GM12891 (cell line): ENCODE results near the gene PSMD14.
A peak's percentile ranks its signal among the peaks of the same experiment; 100 is the strongest.

Source experiments
- DNase-seq: peaks from one replicate; pipeline ENCODE4 v3.0.0; 2011; ENCODE audit warnings: low spot score; ENCODE audit not compliant: insufficient read length
- FAIRE-seq: peaks from 2 replicates; lab custom pipeline; 2011; peaks lifted over from hg19 to GRCh38; lab: Jason Lieb, UNC
- PAX5 ChIP-seq: IDR thresholded peaks from 2 replicates; pipeline ENCODE4 v1.6.1; 2011; ENCODE audit warnings: low read length, moderate library complexity, mild to moderate bottlenecking; ENCODE audit not compliant: insufficient read depth, severe bottlenecking
- POLR2A ChIP-seq: IDR thresholded peaks from 2 replicates; pipeline ENCODE4 v1.6.1; 2011; ENCODE audit warnings: low read depth, low read length, control low read depth
- POLR2AphosphoS5 ChIP-seq: IDR thresholded peaks from 2 replicates; pipeline ENCODE4 v1.6.1; 2011; ENCODE audit warnings: low read depth, low read length, control low read depth
- POU2F2 ChIP-seq: IDR thresholded peaks from 2 replicates; pipeline ENCODE4 v1.6.1; 2011; ENCODE audit warnings: low read depth, mild to moderate bottlenecking, control low read depth, low read length, moderate library complexity
- SPI1 ChIP-seq: IDR thresholded peaks from 2 replicates; pipeline ENCODE4 v1.6.1; 2011; ENCODE audit warnings: low read depth, low read length, control low read depth
- TAF1 ChIP-seq: IDR thresholded peaks from 2 replicates; pipeline ENCODE4 v1.6.1; 2011; ENCODE audit warnings: low read depth, low read length, control low read depth

Gene PSMD14

GRCh38 chr2:161424891-161425727, 116.9 kb downstream of the PSMD14 start:
- FAIRE-seq (no peak), DNase-seq (no peak)
- no peak for TF ChIP-seq TAF1
- no peak for TF ChIP-seq POLR2A
- TF ChIP-seq POU2F2 = no peak
- TF ChIP-seq POLR2AphosphoS5 = no peak

- no peak for TF ChIP-seq POLR2A
- no peak for TF ChIP-seq POLR2AphosphoS5
- no peak for TF ChIP-seq PAX5
- no peak for TF ChIP-seq SPI1
- no peak for TF ChIP-seq TAF1
- TF ChIP-seq POU2F2 = no peak
- DNase-seq (no peak), FAIRE-seq (no peak)
Measured at GRCh38 chr2:161425728-161426454, 117.7 kb downstream of the PSMD14 start.

- DNase-seq (no peak), FAIRE-seq (no peak)
- TF ChIP-seq TAF1 (no peak), POU2F2 (no peak), POLR2A (no peak), SPI1 (no peak), POLR2AphosphoS5 (no peak), PAX5 (no peak)
Measured at GRCh38 chr2:161426455-161426921, 118.3 kb downstream of the PSMD14 start.

GRCh38 chr2:161426922-161427663, 118.9 kb downstream of the PSMD14 start:
- FAIRE-seq = peak; percentile 81
- DNase-seq = no peak
- TF ChIP-seq POU2F2 (no peak), POLR2AphosphoS5 (no peak), TAF1 (no peak), PAX5 (no peak), SPI1 (no peak), POLR2A (no peak)

GRCh38 chr2:161427664-161428587, 119.7 kb downstream of the PSMD14 start:
- no peak for TF ChIP-seq SPI1
- no peak for TF ChIP-seq POLR2A
- no peak for TF ChIP-seq PAX5
- no peak for TF ChIP-seq POU2F2
- DNase-seq = no peak
- FAIRE-seq = no peak

GRCh38 chr2:161430386-161430785, 122.2 kb downstream of the PSMD14 start:
- no peak for DNase-seq
- peak; percentile 13 for FAIRE-seq
- TF ChIP-seq POU2F2 (no peak), POLR2AphosphoS5 (no peak)

GRCh38 chr2:161432107-161432506, 123.9 kb downstream of the PSMD14 start:
- DNase-seq (no peak), FAIRE-seq (no peak)
- TF ChIP-seq PAX5 (no peak), TAF1 (no peak), POLR2A (no peak), SPI1 (no peak), POU2F2 (no peak), POLR2AphosphoS5 (no peak)

- no peak for DNase-seq
- FAIRE-seq = no peak
- TF ChIP-seq POLR2AphosphoS5 = no peak
- no peak for TF ChIP-seq POLR2A
- no peak for TF ChIP-seq PAX5
- TF ChIP-seq POU2F2 = no peak
- TF ChIP-seq SPI1 = no peak
- TF ChIP-seq TAF1 = no peak
Measured at GRCh38 chr2:161434118-161434517, 125.9 kb downstream of the PSMD14 start.
